Breast epithelium (tissue), 4 donors: ENCODE measurements around the gene GEMIN4. TPM values are rescaled to one million over a fixed set of nuclear protein-coding genes. Genes with fewer than 3 reads are reported as not detected.

Experiments
- DNase-seq, 2 donors: peaks; one replicate each; pipeline ENCODE4 v3.0.0-alpha.2; 2019; ENCODE audit warnings: low spot score in 2 of 2
- H3K27ac ChIP-seq, 2 donors: fragments of 200-600 bp; sonication (generic) in 1 of 2; one replicate each; pipeline ENCODE4 v1.5.1; 2016 to 2019; ENCODE audit warnings: mild to moderate bottlenecking in 1 of 2
- H3K27me3 ChIP-seq, 2 donors: fragments of 200-600 bp; sonication (generic) in 1 of 2; one replicate each; pipeline versions ENCODE4 v1.5.1 to v1.6.0; 2017 to 2019; ENCODE audit warnings: control low read depth in 1 of 2, mild to moderate bottlenecking in 1 of 2
- H3K36me3 ChIP-seq: fragments of 200-600 bp; one replicate; pipeline ENCODE4 v1.5.1; 2019
- H3K4me1 ChIP-seq, 2 donors: fragments of 200-600 bp; sonication (generic); one replicate each; pipeline ENCODE4 v1.5.1; 2016 to 2019; ENCODE audit warnings: control low read depth in 1 of 2
- H3K4me3 ChIP-seq, 3 donors: fragments of 200-600 bp; sonication (generic); 1 replicate in 2 of 3; 2 replicates in 1 of 3; pipeline ENCODE4 v1.5.1; 2016 to 2019; ENCODE audit warnings: mild to moderate bottlenecking in 3 of 3, moderate library complexity in 2 of 3
- H3K9me3 ChIP-seq, 2 donors: fragments of 200-600 bp; sonication (generic) in 1 of 2; one replicate each; pipeline ENCODE4 v1.5.1; 2016 to 2019; ENCODE audit warnings: control low read depth in 1 of 2
- POLR2A ChIP-seq: fragments of 450-650 bp; IDR thresholded peaks from one replicate; pipeline ENCODE4 v1.6.1; 2016; ENCODE audit warnings: antibody characterized with exemption, mild to moderate bottlenecking, moderate library complexity
- POLR2AphosphoS5 ChIP-seq, 3 donors: sonication (generic); formaldehyde crosslinking; IDR thresholded peaks; one replicate each; pipeline ENCODE4 v1.6.1; 2017; ENCODE audit warnings: antibody characterized with exemption in 3 of 3
- intact Hi-C: fragments of 100-400 bp; cut with DNase I; formaldehyde crosslinking; loops from one replicate; pipeline ENCODE4 v1.15.1; 2023; ENCODE audit warnings: low total_unique reads
- total RNA-seq, 3 donors: library from RNA; depleted of rRNA; stranded (reverse); fragments of >200 nt; gene quantifications; one replicate each; pipeline ENCODE4 v1.1.0, GENCODE V29; 2016
- TF ChIP-seq, protein P1 (sequence below), 3 donors: fragments of 450-650 bp; IDR thresholded peaks; one replicate each; pipeline ENCODE4 v1.5.1; 2016 to 2017; ENCODE audit warnings: antibody characterized with exemption in 3 of 3, mild to moderate bottlenecking in 3 of 3, moderate library complexity in 3 of 3

The GEMIN4 gene
- total RNA-seq, 3 donors from 2014 or later: 21.0 to 25.1 (median 22.1) TPM

DNA sequence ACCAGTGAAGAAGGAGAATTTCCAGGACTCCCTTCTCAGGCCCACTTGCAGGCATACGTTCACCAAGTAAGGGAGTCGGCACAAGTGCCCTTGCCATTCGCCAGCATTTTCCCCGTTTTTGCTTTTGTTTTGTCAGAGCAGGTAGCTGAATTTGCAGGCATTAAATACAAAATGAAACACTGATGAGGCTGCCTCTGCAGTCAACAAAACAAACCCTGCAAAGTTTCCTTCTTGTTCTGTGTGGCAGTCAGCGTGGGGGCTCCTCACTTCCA, 22.2 kb upstream of the GEMIN4 start:
- no peak for DNase-seq
- no peak for TF ChIP-seq POLR2A
- TF ChIP-seq, protein P1, sequence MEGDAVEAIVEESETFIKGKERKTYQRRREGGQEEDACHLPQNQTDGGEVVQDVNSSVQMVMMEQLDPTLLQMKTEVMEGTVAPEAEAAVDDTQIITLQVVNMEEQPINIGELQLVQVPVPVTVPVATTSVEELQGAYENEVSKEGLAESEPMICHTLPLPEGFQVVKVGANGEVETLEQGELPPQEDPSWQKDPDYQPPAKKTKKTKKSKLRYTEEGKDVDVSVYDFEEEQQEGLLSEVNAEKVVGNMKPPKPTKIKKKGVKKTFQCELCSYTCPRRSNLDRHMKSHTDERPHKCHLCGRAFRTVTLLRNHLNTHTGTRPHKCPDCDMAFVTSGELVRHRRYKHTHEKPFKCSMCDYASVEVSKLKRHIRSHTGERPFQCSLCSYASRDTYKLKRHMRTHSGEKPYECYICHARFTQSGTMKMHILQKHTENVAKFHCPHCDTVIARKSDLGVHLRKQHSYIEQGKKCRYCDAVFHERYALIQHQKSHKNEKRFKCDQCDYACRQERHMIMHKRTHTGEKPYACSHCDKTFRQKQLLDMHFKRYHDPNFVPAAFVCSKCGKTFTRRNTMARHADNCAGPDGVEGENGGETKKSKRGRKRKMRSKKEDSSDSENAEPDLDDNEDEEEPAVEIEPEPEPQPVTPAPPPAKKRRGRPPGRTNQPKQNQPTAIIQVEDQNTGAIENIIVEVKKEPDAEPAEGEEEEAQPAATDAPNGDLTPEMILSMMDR (IDR thresholded peaks at IDR 0.05): no peak
- no peak for TF ChIP-seq POLR2AphosphoS5 (IDR thresholded peaks at IDR 0.05)
- intact Hi-C loops: no loop called here

DNA sequence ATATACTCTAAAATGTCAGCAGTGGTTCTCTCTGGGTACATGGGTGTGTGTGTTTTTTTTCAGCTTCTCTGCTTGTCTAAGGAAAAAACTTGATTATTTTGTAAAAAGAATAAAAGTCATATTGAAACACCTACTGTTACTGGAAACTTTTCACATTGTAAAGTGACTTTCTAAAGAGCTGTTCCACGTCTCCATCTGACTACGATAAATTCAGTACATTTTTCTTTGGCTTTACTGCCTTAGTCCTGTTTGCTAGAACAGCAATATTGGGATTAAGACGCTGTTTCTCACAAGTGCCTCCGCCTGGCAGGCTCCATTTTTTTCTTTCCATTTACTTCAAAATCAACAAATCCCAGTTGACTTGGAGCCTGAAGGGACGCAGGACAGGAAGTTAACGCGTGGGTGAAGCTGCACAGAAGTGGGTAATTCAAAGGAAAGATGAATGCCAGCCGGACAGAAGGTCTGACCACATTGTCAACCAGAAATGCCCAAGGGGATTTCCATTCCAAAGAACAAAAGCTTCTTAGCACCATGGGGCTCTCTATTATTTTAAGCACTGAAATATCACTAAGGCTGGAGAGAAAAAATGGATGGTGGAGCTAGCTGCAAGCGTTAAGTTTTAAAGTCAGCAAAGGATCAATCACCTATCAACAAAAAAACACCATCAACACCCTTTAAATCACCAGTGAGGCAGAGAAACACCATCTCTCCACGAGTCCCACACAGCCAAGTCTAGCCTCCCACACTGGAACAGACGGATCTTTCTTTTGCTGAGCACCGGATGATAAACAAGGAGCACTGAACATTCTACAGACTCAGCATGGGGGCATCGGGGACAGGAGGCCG, 21.6 kb upstream of the GEMIN4 start:
- no peaks in the 10 kb centered on the region for H3K9me3 ChIP-seq
- H3K27ac ChIP-seq: no peak overlapping the region
- intact Hi-C loops: no loop called here
- H3K27me3 ChIP-seq: no peaks in the 10 kb centered on the region
- DNase-seq: no peak
- no peaks in the 10 kb centered on the region for H3K4me1 ChIP-seq
- peaks cover 3% of the 10 kb centered on the region for H3K36me3 ChIP-seq
- no peak overlapping the region for H3K4me3 ChIP-seq
- TF ChIP-seq POLR2AphosphoS5 (IDR thresholded peaks at IDR 0.05): no peak

More for the DNA sequence above, 22.2 kb upstream of the GEMIN4 start:
- H3K4me1 ChIP-seq: no peaks in the 10 kb centered on the region
- no peaks in the 10 kb centered on the region for H3K27me3 ChIP-seq
- H3K36me3 ChIP-seq: peaks cover 3% of the 10 kb centered on the region
- H3K27ac ChIP-seq: no peak overlapping the region
- H3K9me3 ChIP-seq: no peaks in the 10 kb centered on the region
- H3K4me3 ChIP-seq: no peak overlapping the region

DNA sequence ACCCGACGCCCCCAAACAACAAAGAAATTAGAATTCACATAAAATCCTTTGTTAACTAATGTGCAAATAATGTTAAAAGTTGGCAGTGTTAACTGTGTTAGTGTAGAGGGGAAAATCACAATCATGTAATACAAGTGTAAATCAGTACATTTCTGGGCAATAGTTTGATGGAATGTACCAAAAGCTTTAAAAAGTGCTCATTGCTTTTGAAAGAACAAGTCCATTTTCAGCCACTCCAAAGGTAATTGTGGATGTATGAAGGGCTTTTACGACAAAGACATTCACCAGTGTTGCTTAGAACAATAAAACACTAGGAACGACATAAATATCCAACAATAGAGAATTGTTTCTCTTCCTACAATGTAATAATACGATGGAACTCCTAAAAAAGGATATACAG, 21.0 kb upstream of the GEMIN4 start:
- Histone ChIP-seq H3K9me3 (no peaks in the 10 kb centered on the region), H3K27me3 (no peaks in the 10 kb centered on the region), H3K36me3 (peaks cover 3% of the 10 kb centered on the region), H3K27ac (no peak overlapping the region), H3K4me3 (no peak overlapping the region), H3K4me1 (no peaks in the 10 kb centered on the region)
- no peak for DNase-seq
- TF ChIP-seq, protein P1 (IDR thresholded peaks at IDR 0.05): no peak
- TF ChIP-seq POLR2A (no peak), POLR2AphosphoS5 (IDR thresholded peaks at IDR 0.05) (no peak)
- intact Hi-C loops: no loop called here

DNA sequence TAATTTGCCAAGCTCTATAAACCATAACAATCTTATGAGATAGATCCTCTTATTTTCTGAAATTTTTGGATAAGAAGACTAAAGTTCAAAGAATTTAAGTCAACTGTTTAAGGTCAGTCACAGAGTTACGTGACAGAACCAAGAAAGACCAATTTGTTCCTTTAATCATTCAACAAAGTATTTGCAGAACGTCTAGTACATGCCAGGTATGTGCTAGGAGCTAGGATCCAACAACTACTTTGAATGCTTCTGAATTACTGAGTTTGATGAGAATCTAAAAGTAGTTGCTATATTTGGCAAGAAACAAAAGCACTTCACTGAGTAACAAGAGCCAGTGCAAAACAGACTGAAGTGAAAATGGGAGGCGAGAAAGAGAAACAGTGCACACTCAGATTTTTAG, 15.0 kb upstream of the GEMIN4 start:
- H3K27ac ChIP-seq: no peak overlapping the region
- H3K9me3 ChIP-seq: no peaks in the 10 kb centered on the region
- peaks cover 3% of the 10 kb centered on the region for H3K36me3 ChIP-seq
- no peaks in the 10 kb centered on the region for H3K4me1 ChIP-seq
- TF ChIP-seq, protein P1 (IDR thresholded peaks at IDR 0.05): no peak
- TF ChIP-seq POLR2AphosphoS5 (IDR thresholded peaks at IDR 0.05) (no peak), POLR2A (no peak)
- intact Hi-C loops: no loop called here
- no peaks in the 10 kb centered on the region for H3K27me3 ChIP-seq
- DNase-seq: no peak
- no peak overlapping the region for H3K4me3 ChIP-seq

DNA sequence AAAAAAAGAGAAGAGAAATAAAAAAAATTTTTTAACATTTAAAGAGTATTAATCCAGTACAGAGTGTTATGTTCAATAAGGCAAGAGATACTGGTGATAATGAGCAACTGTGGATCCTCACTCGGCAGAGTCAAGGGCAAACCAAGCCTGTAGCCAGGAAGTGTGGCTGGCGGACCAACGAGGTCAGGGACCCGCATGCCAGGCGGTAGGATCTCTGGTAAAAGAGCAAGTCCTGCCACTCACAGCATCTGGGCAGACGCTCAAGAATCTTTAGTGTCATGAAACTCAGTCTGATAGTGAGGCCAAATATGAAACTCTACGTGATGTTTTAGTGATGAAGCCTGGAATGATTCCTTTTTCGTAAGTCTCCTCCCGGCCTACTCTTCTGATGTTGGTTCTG, 8.3 kb upstream of the GEMIN4 start:
- no peak for DNase-seq
- TF ChIP-seq, protein P1 (IDR thresholded peaks at IDR 0.05): no peak
- TF ChIP-seq POLR2A (no peak), POLR2AphosphoS5 (IDR thresholded peaks at IDR 0.05) (no peak)
- Histone ChIP-seq H3K4me1 (no peaks in the 10 kb centered on the region), H3K4me3 (no peak overlapping the region), H3K27ac (no peak overlapping the region), H3K27me3 (no peaks in the 10 kb centered on the region), H3K36me3 (peaks cover 6% of the 10 kb centered on the region), H3K9me3 (no peaks in the 10 kb centered on the region)
- intact Hi-C loops: no loop called here
